ENCODE data around the gene TCF4. TPM values are rescaled to one million over a fixed set of nuclear protein-coding genes. Genes with fewer than 3 reads are reported as not detected.

The TCF4 gene
- total and polyA plus RNA-seq, 5 experiments from 2014 or later = 0.39 to 8.9 (median 1.1) TPM

DNA sequence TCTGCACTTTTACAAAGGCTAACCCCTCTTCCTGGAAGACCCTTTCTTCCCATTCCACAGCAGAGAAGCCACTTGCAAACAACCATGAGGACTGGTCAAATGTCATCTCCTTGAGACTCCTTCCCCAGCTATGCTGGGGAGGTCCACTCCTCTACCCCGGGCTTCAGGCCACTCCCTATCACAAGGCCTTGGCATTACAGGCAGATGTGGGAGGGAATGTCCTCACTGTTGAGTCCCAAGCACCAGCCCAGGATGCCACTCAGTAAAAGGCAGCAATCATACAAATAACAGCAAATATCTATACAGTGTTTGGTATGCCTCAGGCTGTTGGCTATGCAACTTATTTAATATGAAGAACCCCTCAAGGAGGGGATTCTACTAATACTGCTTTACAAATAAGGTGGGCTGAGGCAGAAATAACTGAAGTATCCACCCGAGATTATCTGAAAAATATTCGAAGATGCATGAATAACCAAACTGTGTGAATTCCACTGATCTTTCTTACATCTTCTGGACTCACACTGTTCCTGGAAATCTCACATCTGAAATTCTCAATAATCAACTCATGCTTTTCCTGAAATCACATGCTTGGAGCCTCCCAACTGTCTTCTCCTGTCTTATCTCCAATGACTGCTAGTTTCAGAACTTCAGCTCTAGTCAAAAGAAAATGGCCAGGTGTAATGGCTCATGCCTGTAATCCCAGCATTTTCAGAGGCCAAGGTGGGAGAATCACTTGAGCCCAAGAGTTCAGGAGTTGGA is 226.3 kb downstream of the TCF4 start:
- H3K27me3 Mint-ChIP-seq = peaks cover 0 to 24% (median 3%) of the 10 kb centered on the region in 5 donors
- no peaks in the 10 kb centered on the region for H3K4me1 Mint-ChIP-seq
- ATAC-seq = no peak
- POLR2A ChIA-PET = no interaction called here
- H3K27ac Mint-ChIP-seq = no peak overlapping the region
- H3K36me3 Mint-ChIP-seq = no peaks in the 10 kb centered on the region
- DNase-seq = no peak
- no peak overlapping the region for H3K4me3 Mint-ChIP-seq
- peaks cover 0 to 3% (median 0%) of the 10 kb centered on the region in 9 donors for H3K9me3 Mint-ChIP-seq

DNA sequence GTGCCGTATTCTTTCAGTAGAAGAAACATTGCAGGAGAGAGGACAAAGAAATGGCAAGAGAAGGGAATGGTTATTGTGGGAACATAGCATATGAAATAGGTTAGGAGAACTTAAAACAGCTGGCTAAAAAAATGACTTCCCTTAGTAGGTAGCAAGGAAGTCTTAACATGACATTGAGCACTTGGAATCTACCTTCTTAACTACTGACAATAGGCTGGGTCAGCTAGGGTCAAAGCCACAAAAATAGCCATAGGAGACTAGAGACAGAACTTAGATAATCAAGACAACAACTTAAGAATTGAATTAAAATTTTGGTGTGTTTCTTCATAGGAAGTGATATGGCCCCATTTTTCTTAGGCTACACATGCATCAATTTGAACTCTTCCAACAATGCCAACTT is 227.9 kb downstream of the TCF4 start:
- Mint-ChIP-seq H3K4me3 (no peak overlapping the region), H3K27me3 (peaks cover 0 to 24% (median 6%) of the 10 kb centered on the region in 5 donors), H3K4me1 (no peaks in the 10 kb centered on the region), H3K9me3 (peaks cover 0 to 3% (median 0%) of the 10 kb centered on the region in 9 donors), H3K36me3 (no peaks in the 10 kb centered on the region), H3K27ac (peak overlapping the region in 1 of 10 donors; percentile 40)
- DNase-seq = no peak
- POLR2A ChIA-PET = no interaction called here
- ATAC-seq = no peak

DNA sequence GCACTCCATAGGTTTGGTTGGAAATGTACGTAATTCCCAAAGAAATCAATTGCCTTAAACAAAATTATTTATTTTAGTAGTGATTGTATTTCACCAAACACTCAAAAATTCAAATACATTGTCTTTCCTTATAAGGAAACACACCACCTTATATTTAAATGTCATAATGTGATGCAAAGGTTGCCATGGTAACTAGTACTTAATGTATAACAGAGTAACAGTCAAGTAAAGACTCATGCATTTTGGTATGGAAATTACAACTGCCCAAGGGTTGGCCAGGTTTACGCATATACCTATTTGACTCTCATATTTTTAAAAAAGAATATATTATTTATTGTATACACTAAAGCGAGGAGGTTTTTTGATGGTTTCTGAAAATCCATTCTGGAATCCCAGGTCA is 231.2 kb downstream of the TCF4 start:
- ATAC-seq (no peak), DNase-seq (no peak)
- Mint-ChIP-seq H3K27me3 (peaks cover 0 to 20% (median 6%) of the 10 kb centered on the region in 5 donors), H3K27ac (no peak overlapping the region), H3K36me3 (no peaks in the 10 kb centered on the region), H3K9me3 (peaks cover 0 to 3% (median 0%) of the 10 kb centered on the region in 9 donors), H3K4me3 (no peak overlapping the region), H3K4me1 (no peaks in the 10 kb centered on the region)
- POLR2A ChIA-PET = no interaction called here

DNA sequence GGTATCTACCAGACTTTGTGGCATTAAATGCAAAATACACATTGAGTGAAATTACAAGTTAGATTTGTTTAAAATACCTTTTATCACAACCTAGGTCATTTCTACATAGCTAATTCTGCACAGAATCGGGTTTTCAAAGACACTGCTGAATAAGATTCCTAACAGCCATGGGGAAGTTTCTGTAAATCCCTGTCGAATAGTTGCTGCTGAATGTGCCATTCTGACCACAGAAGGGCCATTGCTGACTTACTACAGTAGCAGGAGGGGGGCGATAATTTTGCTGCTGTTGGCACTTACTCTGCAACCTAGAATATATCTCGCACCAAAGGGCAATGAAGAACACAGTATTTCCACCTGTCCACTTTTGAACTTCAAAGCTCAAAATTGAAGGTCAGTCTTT is 232.8 kb downstream of the TCF4 start:
- DNase-seq = no peak
- no peak overlapping the region for H3K4me3 Mint-ChIP-seq
- H3K9me3 Mint-ChIP-seq = peaks cover 0 to 3% (median 0%) of the 10 kb centered on the region in 9 donors
- no peak overlapping the region for H3K27ac Mint-ChIP-seq
- no peaks in the 10 kb centered on the region for H3K36me3 Mint-ChIP-seq
- no peak for ATAC-seq
- no peaks in the 10 kb centered on the region for H3K4me1 Mint-ChIP-seq
- POLR2A ChIA-PET = no interaction called here
- peaks cover 0 to 10% (median 3%) of the 10 kb centered on the region in 5 donors for H3K27me3 Mint-ChIP-seq

DNA sequence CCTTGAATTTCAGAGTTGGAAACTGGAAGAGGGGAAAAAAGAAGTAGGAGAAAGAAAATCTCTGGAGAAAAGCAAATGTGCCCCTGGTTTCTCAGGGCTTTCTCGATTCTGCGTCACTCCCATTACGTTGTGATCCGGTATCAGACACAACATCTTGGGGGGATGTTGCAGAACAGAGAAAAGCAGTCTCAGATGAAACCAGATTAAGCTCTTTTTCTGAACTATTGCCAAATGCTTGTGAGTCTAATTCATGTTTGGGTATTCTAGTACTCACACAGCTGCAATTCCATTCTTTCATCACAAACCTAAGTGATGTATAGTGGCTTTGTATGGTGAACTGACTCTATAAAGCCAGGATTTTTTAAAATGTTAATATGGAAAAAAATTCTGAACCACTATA is 233.2 kb downstream of the TCF4 start:
- no peaks in the 10 kb centered on the region for H3K36me3 Mint-ChIP-seq

DNA sequence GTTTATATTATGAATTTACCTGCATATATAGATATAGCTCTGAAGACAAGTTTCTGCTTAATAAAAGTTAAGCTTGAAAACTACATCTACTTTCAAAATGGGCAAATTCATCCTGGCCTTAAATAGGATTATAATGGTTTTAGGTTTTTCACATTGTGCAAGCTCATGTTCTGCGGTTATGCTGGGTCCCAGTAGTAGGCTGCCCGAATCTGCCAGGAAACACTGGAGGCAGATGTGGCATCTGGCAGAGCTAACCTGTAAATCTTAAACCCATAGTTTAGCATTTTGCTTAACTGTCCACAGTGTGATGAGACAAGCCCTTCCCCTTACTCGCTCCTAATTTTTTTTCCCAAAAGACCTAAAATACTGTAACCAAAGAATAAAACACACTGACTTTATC is 234.2 kb downstream of the TCF4 start:
- DNase-seq = no peak
- POLR2A ChIA-PET = no interaction called here
- H3K36me3 Mint-ChIP-seq = no peaks in the 10 kb centered on the region
- H3K27me3 Mint-ChIP-seq = peaks cover 0 to 4% (median 3%) of the 10 kb centered on the region in 5 donors
- H3K4me3 Mint-ChIP-seq = no peak overlapping the region
- no peak overlapping the region for H3K27ac Mint-ChIP-seq
- H3K4me1 Mint-ChIP-seq = peaks cover 0 to 2% (median 0%) of the 10 kb centered on the region in 4 donors
- ATAC-seq = no peak
- peaks cover 0 to 3% (median 0%) of the 10 kb centered on the region in 9 donors for H3K9me3 Mint-ChIP-seq

More for the DNA sequence above, 233.2 kb downstream of the TCF4 start:
- no peak for DNase-seq
- H3K9me3 Mint-ChIP-seq = peaks cover 0 to 3% (median 0%) of the 10 kb centered on the region in 9 donors
- no peak overlapping the region for H3K4me3 Mint-ChIP-seq
- H3K27ac Mint-ChIP-seq = no peak overlapping the region
- H3K27me3 Mint-ChIP-seq = peaks cover 0 to 10% (median 3%) of the 10 kb centered on the region in 5 donors
- H3K4me1 Mint-ChIP-seq = peaks cover 0 to 1% (median 0%) of the 10 kb centered on the region in 4 donors
- POLR2A ChIA-PET = no interaction called here
- ATAC-seq = no peak

- POLR2A ChIA-PET = no interaction called here
- no peaks in the 10 kb centered on the region for H3K36me3 Mint-ChIP-seq
Measured at GRCh38 chr18:55353391-55353790, 234.6 kb downstream of the TCF4 start.

DNA sequence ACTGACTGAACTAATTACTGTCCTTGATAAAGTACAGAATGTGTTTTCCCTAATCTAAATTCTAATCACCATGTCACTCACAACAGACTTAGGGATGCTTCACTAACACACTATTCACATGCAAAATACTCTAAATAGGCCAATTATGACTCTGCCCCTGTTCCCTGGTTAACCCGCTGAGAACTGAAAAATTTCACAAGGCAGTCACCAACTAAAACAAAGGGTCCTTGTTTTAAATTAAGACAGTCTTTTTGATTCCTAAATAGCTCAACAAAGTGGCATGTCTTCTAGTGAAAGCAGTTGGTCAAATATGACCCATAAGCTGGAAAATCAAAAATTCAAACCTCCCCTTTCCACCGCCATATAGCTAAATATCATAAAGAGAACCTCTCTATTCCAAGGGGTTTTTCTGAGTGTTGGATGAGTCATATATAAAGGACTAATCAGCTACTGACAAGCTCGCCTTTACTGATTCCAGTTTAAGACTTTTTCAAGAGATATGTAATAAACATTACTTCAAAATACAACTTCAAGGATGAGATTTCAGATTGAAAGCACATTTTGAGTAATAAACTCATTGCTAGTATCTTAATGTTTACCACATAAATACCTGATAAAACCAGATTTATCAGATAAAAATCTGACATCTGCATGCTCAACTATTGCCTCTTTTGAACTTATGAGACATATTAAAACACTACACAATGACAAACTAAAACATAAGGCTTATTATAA is 235.8 kb downstream of the TCF4 start:
- Mint-ChIP-seq H3K27me3 (peaks cover 0 to 5% (median 3%) of the 10 kb centered on the region in 5 donors), H3K4me1 (peaks cover 0 to 2% (median 0%) of the 10 kb centered on the region in 4 donors), H3K4me3 (no peak overlapping the region), H3K27ac (no peak overlapping the region), H3K36me3 (no peaks in the 10 kb centered on the region), H3K9me3 (no peaks in the 10 kb centered on the region)
- DNase-seq (no peak), ATAC-seq (no peak)
- POLR2A ChIA-PET = no interaction called here

More at GRCh38 chr18:55353391-55353790, 234.6 kb downstream of the TCF4 start:
- Mint-ChIP-seq H3K27me3 (peaks cover 0 to 4% (median 3%) of the 10 kb centered on the region in 5 donors), H3K4me3 (no peak overlapping the region), H3K27ac (no peak overlapping the region), H3K4me1 (peaks cover 0 to 2% (median 0%) of the 10 kb centered on the region in 4 donors), H3K9me3 (peaks cover 0 to 3% (median 0%) of the 10 kb centered on the region in 9 donors)
- no peak for DNase-seq
- no peak for ATAC-seq

- Mint-ChIP-seq H3K9me3 (no peaks in the 10 kb centered on the region), H3K27ac (no peak overlapping the region), H3K27me3 (peaks cover 0 to 5% (median 4%) of the 10 kb centered on the region in 5 donors), H3K36me3 (no peaks in the 10 kb centered on the region), H3K4me1 (peaks cover 0 to 2% (median 0%) of the 10 kb centered on the region in 4 donors), H3K4me3 (no peak overlapping the region)
- DNase-seq = no peak
- no peak for ATAC-seq
- POLR2A ChIA-PET = no interaction called here
Measured at GRCh38 chr18:55351241-55351691, 236.7 kb downstream of the TCF4 start.

GRCh38 chr18:55349685-55350084 is 238.3 kb downstream of the TCF4 start:
- no peak overlapping the region for H3K4me3 Mint-ChIP-seq
- no peak overlapping the region for H3K27ac Mint-ChIP-seq
- ATAC-seq (no peak), DNase-seq (no peak)
- POLR2A ChIA-PET = no interaction called here
- H3K27me3 Mint-ChIP-seq = peaks cover 0 to 5% (median 2%) of the 10 kb centered on the region in 5 donors
- H3K9me3 Mint-ChIP-seq = no peaks in the 10 kb centered on the region
- H3K4me1 Mint-ChIP-seq = peaks cover 0 to 4% (median 0%) of the 10 kb centered on the region in 4 donors
- H3K36me3 Mint-ChIP-seq = no peaks in the 10 kb centered on the region

GRCh38 chr18:55346961-55347740 is 240.8 kb downstream of the TCF4 start:
- DNase-seq (no peak), ATAC-seq (no peak)
- POLR2A ChIA-PET = no interaction called here
- H3K27ac Mint-ChIP-seq = no peak overlapping the region
- peaks cover 0 to 5% (median 2%) of the 10 kb centered on the region in 5 donors for H3K27me3 Mint-ChIP-seq
- H3K9me3 Mint-ChIP-seq = no peaks in the 10 kb centered on the region
- no peaks in the 10 kb centered on the region for H3K36me3 Mint-ChIP-seq
- no peak overlapping the region for H3K4me3 Mint-ChIP-seq
- H3K4me1 Mint-ChIP-seq = peaks cover 0 to 7% (median 0%) of the 10 kb centered on the region in 4 donors

GRCh38 chr18:55346387-55346786 is 241.6 kb downstream of the TCF4 start:
- Mint-ChIP-seq H3K4me1 (peaks cover 0 to 7% (median 0%) of the 10 kb centered on the region in 4 donors), H3K27ac (no peak overlapping the region), H3K27me3 (peaks cover 0 to 4% (median 2%) of the 10 kb centered on the region in 5 donors), H3K36me3 (no peaks in the 10 kb centered on the region), H3K4me3 (no peak overlapping the region), H3K9me3 (no peaks in the 10 kb centered on the region)
- no peak for ATAC-seq
- POLR2A ChIA-PET = no interaction called here
- no peak for DNase-seq
